ENCODE results near the gene PGLYRP3. TPM values are rescaled to one million over a fixed set of nuclear protein-coding genes. Genes with fewer than 3 reads are reported as not detected.
"Not testable (repeated sequence)": the region's sequence is repeated elsewhere in the genome, so short reads cannot be mapped to it uniquely, and the experiment has no call there.

PGLYRP3 gene
- total RNA-seq, 1 experiment from 2014 or later = not detected

- no peak for DNase-seq (ENCODE audit: low read depth)
Measured at GRCh38 chr1:153348511-153349362, 36.0 kb upstream of the PGLYRP3 start, which contains the start of gene PGLYRP4. Gene PGLYRP4, minus strand, starts transcription at chr1:153348841. Its CDS starts 909 bp downstream, at chr1:153347932.

- DNase-seq (ENCODE audit: low read depth) = no peak
Measured at GRCh38 chr1:153347856-153348255, 35.1 kb upstream of the PGLYRP3 start.

- not testable (repeated sequence) for DNase-seq (ENCODE audit: low read depth)
Measured at GRCh38 chr1:153347049-153347448, 34.3 kb upstream of the PGLYRP3 start.

GRCh38 chr1:153346077-153346723 is 33.4 kb upstream of the PGLYRP3 start:
- no peak for DNase-seq (ENCODE audit: low read depth)

- DNase-seq (ENCODE audit: low read depth) = no peak
Measured at GRCh38 chr1:153345187-153346076, 32.7 kb upstream of the PGLYRP3 start.

GRCh38 chr1:153344718-153345025 is 31.9 kb upstream of the PGLYRP3 start:
- no peak for DNase-seq (ENCODE audit: low read depth)

- no peak for DNase-seq (ENCODE audit: low read depth)
Measured at GRCh38 chr1:153343811-153344717, 31.3 kb upstream of the PGLYRP3 start.

GRCh38 chr1:153343040-153343681 is 30.4 kb upstream of the PGLYRP3 start:
- DNase-seq (ENCODE audit: low read depth) = no peak

GRCh38 chr1:153342178-153342577 is 29.4 kb upstream of the PGLYRP3 start:
- no peak for DNase-seq (ENCODE audit: low read depth)

GRCh38 chr1:153341431-153341934 is 28.7 kb upstream of the PGLYRP3 start:
- no peak for DNase-seq (ENCODE audit: low read depth)

- DNase-seq (ENCODE audit: low read depth) = no peak
Measured at GRCh38 chr1:153340356-153340755, 27.6 kb upstream of the PGLYRP3 start.

GRCh38 chr1:153339802-153340201 is 27.1 kb upstream of the PGLYRP3 start:
- DNase-seq (ENCODE audit: low read depth) = no peak

- DNase-seq (ENCODE audit: low read depth) = no peak
Measured at GRCh38 chr1:153337980-153338853, 25.5 kb upstream of the PGLYRP3 start.

- DNase-seq (ENCODE audit: low read depth) = no peak
Measured at GRCh38 chr1:153336650-153337049, 23.9 kb upstream of the PGLYRP3 start.

- DNase-seq (ENCODE audit: low read depth) = no peak
Measured at GRCh38 chr1:153333902-153334301, 21.1 kb upstream of the PGLYRP3 start.

- DNase-seq (ENCODE audit: low read depth) = no peak
Measured at GRCh38 chr1:153324912-153325311, 12.2 kb upstream of the PGLYRP3 start.

GRCh38 chr1:153322568-153322967 is 9.8 kb upstream of the PGLYRP3 start:
- no peak for DNase-seq (ENCODE audit: low read depth)

GRCh38 chr1:153318145-153318544 is 5.4 kb upstream of the PGLYRP3 start:
- DNase-seq (ENCODE audit: low read depth) = not testable (repeated sequence)

- not testable (repeated sequence) for DNase-seq (ENCODE audit: low read depth)
Measured at GRCh38 chr1:153316013-153316412, 3.3 kb upstream of the PGLYRP3 start.
